PC-9 (cell line): Measurements from ENCODE around the gene CAPZB. TPM values are rescaled to one million over a fixed set of nuclear protein-coding genes. Genes with fewer than 3 reads are reported as not detected.

ENCODE experiments used
- BruUV-seq: library from RNA; stranded (reverse); fragments of 400-500 nt; replicated peaks from 2 replicates; lab custom pipeline; 2021; lab: Mats Ljungman, UMichigan
- CTCF ChIA-PET: fragments of 300-600 bp; sonication (Branson Sonifier 250); formaldehyde crosslinking; loops from one replicate; lab custom pipeline; 2022; ENCODE audit warnings: antibody characterized with exemption; lab: Charles Lee
- POLR2A ChIA-PET: fragments of 300-600 bp; sonication (Branson Sonifier 250); formaldehyde crosslinking; loops from one replicate; lab custom pipeline; 2022; ENCODE audit warnings: antibody characterized with exemption; ENCODE audit not compliant: unreplicated experiment; lab: Charles Lee
- DNase-seq, 2 experiments: peaks; one replicate each; pipeline versions ENCODE4 v3.0.0 to v3.0.0-alpha.2; 2015 to 2022; ENCODE audit warnings: mixed read lengths in 1 of 2
- H2AFZ ChIP-seq: fragments of 200-600 bp; sonication (generic); 2 replicates; pipeline ENCODE4 v1.8.1; 2017; ENCODE audit warnings: antibody characterized with exemption
- H3F3A ChIP-seq: fragments of 200-600 bp; sonication (generic); 2 replicates; pipeline ENCODE4 v1.8.1; 2017; ENCODE audit warnings: antibody characterized with exemption, mild to moderate bottlenecking, low read depth; ENCODE audit not compliant: insufficient read depth
- H3K27ac ChIP-seq: fragments of 200-600 bp; sonication (generic); 2 replicates; pipeline ENCODE4 v1.6.1; 2016; ENCODE audit warnings: mixed run types
- H3K27me3 ChIP-seq: fragments of 200-600 bp; sonication (generic); 2 replicates; pipeline ENCODE4 v1.6.1; 2016; ENCODE audit warnings: low read depth, mixed run types; ENCODE audit not compliant: insufficient read depth
- H3K36me3 ChIP-seq: fragments of 200-600 bp; sonication (generic); 2 replicates; pipeline ENCODE4 v1.6.1; 2016; ENCODE audit warnings: low read depth, mixed run types
- H3K4me1 ChIP-seq: fragments of 200-600 bp; sonication (generic); replicated peaks from 2 replicates; pipeline ENCODE4 v1.6.1; 2016; ENCODE audit warnings: mixed run types; ENCODE audit not compliant: insufficient read depth
- H3K4me2 ChIP-seq: fragments of 200-600 bp; sonication (generic); 2 replicates; pipeline ENCODE4 v1.6.1; 2017; ENCODE audit warnings: mixed run types
- H3K4me3 ChIP-seq: fragments of 200-600 bp; sonication (generic); 2 replicates; pipeline ENCODE4 v1.6.1; 2016; ENCODE audit warnings: mixed run types
- H3K79me2 ChIP-seq: fragments of 200-600 bp; sonication (generic); 2 replicates; pipeline ENCODE4 v1.6.1; 2017; ENCODE audit warnings: low read depth, mixed run types
- H3K9me2 ChIP-seq: fragments of 200-600 bp; sonication (generic); 2 replicates; pipeline ENCODE4 v1.8.1; 2017; ENCODE audit warnings: mild to moderate bottlenecking; ENCODE audit not compliant: insufficient read depth
- H3K9me3 ChIP-seq: fragments of 200-600 bp; sonication (generic); 2 replicates; pipeline ENCODE4 v1.8.1; 2016; ENCODE audit warnings: low read depth; ENCODE audit not compliant: insufficient read depth
- H4K20me1 ChIP-seq: fragments of 200-600 bp; sonication (generic); 2 replicates; pipeline ENCODE4 v1.8.1; 2017; ENCODE audit not compliant: insufficient read depth
- CTCF ChIP-seq: fragments of 200-600 bp; sonication (generic); conservative IDR thresholded peaks from 2 replicates; pipeline ENCODE4 v1.6.1; 2017; ENCODE audit warnings: mixed run types, antibody characterized with exemption, mild to moderate bottlenecking, moderate library complexity
- EZH2 ChIP-seq: fragments of 200-600 bp; sonication (generic); IDR thresholded peaks from 2 replicates; pipeline ENCODE4 v1.8.0; 2017; ENCODE audit warnings: antibody characterized with exemption, low read depth
- intact Hi-C: fragments of 100-400 bp; cut with micrococcal nuclease; formaldehyde crosslinking; loops from one replicate; pipeline ENCODE4 v1.10.0; 2022; ENCODE audit not compliant: unreplicated experiment
- total RNA-seq: library from RNA; stranded (reverse); gene quantifications from 2 replicates; pipeline ENCODE4 v1.2.3, GENCODE V29; 2021

The CAPZB gene
- total RNA-seq, 1 experiment from 2014 or later, result 222 TPM

- Histone ChIP-seq H3K27ac (no peak overlapping the region), H3K9me3 (no peaks in the 10 kb centered on the region), H2AFZ (no peak overlapping the region), H3F3A (no peaks in the 10 kb centered on the region), H3K4me2 (no peak overlapping the region), H3K4me1 (no peaks in the 10 kb centered on the region), H3K9me2 (no peaks in the 10 kb centered on the region), H3K36me3 (no peaks in the 10 kb centered on the region), H3K27me3 (no peaks in the 10 kb centered on the region), H3K79me2 (no peaks in the 10 kb centered on the region), H4K20me1 (peaks cover 29% of the 10 kb centered on the region), H3K4me3 (no peak overlapping the region)
- intact Hi-C loops, result no loop called here
- CTCF ChIA-PET, result no interaction called here
- TF ChIP-seq EZH2 (no peak), CTCF (no peak)
- BruUV-seq, result no TSS peak
- DNase-seq, result no peak
- POLR2A ChIA-PET, result no interaction called here
These were observed 73.7 kb downstream of the CAPZB start for GRCh38 chr1:19411612-19412011.

GRCh38 chr1:19410393-19410792, 74.9 kb downstream of the CAPZB start:
- BruUV-seq, result no TSS peak
- Histone ChIP-seq H3K9me3 (no peaks in the 10 kb centered on the region), H3K4me2 (no peak overlapping the region), H3F3A (no peaks in the 10 kb centered on the region), H3K9me2 (no peaks in the 10 kb centered on the region), H3K27me3 (no peaks in the 10 kb centered on the region), H4K20me1 (peaks cover 19% of the 10 kb centered on the region), H3K4me1 (no peaks in the 10 kb centered on the region), H2AFZ (no peak overlapping the region), H3K36me3 (no peaks in the 10 kb centered on the region), H3K27ac (no peak overlapping the region), H3K79me2 (no peaks in the 10 kb centered on the region), H3K4me3 (no peak overlapping the region)
- no peak for TF ChIP-seq EZH2
- intact Hi-C loops, result no loop called here
- CTCF ChIA-PET, result no interaction called here
- DNase-seq, result no peak
- POLR2A ChIA-PET, result no interaction called here

- Histone ChIP-seq H3K9me2 (no peaks in the 10 kb centered on the region), H2AFZ (no peak overlapping the region), H3K4me1 (no peaks in the 10 kb centered on the region), H3K79me2 (no peaks in the 10 kb centered on the region; the same call in 1 of the 2 replicates), H3K27ac (no peak overlapping the region), H3K9me3 (no peaks in the 10 kb centered on the region), H4K20me1 (peaks cover 18% of the 10 kb centered on the region), H3K36me3 (no peaks in the 10 kb centered on the region), H3F3A (no peaks in the 10 kb centered on the region), H3K4me2 (no peak overlapping the region), H3K4me3 (no peak overlapping the region), H3K27me3 (no peaks in the 10 kb centered on the region)
- CTCF ChIA-PET, result no interaction called here
- TF ChIP-seq EZH2 (no peak), CTCF (no peak)
- BruUV-seq, result no TSS peak
- POLR2A ChIA-PET, result no interaction called here
- intact Hi-C loops, result no loop called here
- no peak for DNase-seq
These were observed 75.6 kb downstream of the CAPZB start for GRCh38 chr1:19409477-19410341.
